SK-N-SH treated with all-trans-retinoic acid at 6 μM for 48 hours (cell line): ENCODE data around the gene CSTF3.

Experiments used
- ATAC-seq: fragments of 200-7000 bp; cut with Tn5 transposase; 3 replicates; pipeline ENCODE4 v1.9.1; 2020; ENCODE audit warnings: mild to moderate bottlenecking, moderate library complexity
- ARNTL ChIP-seq: fragments of 450-650 bp; formaldehyde crosslinking; IDR thresholded peaks from 2 replicates; pipeline ENCODE4 v1.5.0; 2020; ENCODE audit warnings: low read depth, mild to moderate bottlenecking, moderate library complexity, borderline replicate concordance
- BACH2 ChIP-seq: fragments of 250-450 bp; sonication (Bioruptor Pico); IDR thresholded peaks from 2 replicates; pipeline ENCODE4 v1.9.0; 2021; ENCODE audit warnings: mild to moderate bottlenecking, borderline replicate concordance
- CREB5 ChIP-seq: fragments of 250-450 bp; sonication (Bioruptor Pico); IDR thresholded peaks from 2 replicates; pipeline ENCODE4 v1.5.1; 2020; ENCODE audit warnings: low read depth, mild to moderate bottlenecking, moderate library complexity
- CSDC2 ChIP-seq: fragments of 250-450 bp; sonication (Bioruptor Pico); IDR thresholded peaks from 2 replicates; pipeline ENCODE4 v1.5.0; 2020; ENCODE audit warnings: mild to moderate bottlenecking, moderate library complexity
- ESRRG ChIP-seq: fragments of 250-450 bp; sonication (Bioruptor Pico); IDR thresholded peaks from 2 replicates; pipeline ENCODE4 v1.6.1; 2021; ENCODE audit warnings: mild to moderate bottlenecking
- GLIS3 ChIP-seq: fragments of 250-450 bp; sonication (Bioruptor Pico); IDR thresholded peaks from 2 replicates; pipeline ENCODE4 v1.5.0; 2020; ENCODE audit warnings: mild to moderate bottlenecking, moderate library complexity
- OSR1 ChIP-seq: fragments of 250-450 bp; sonication (Bioruptor Pico); IDR thresholded peaks from 2 replicates; pipeline ENCODE4 v1.8.0; 2022; ENCODE audit warnings: moderate library complexity, mild to moderate bottlenecking, inconsistent platforms
- PPARA ChIP-seq: fragments of 250-450 bp; sonication (Bioruptor Pico); IDR thresholded peaks from 2 replicates; pipeline ENCODE4 v1.5.0; 2020; ENCODE audit warnings: mild to moderate bottlenecking, borderline replicate concordance
- RARB ChIP-seq: fragments of 250-450 bp; sonication (Bioruptor Pico); IDR thresholded peaks from 2 replicates; pipeline ENCODE4 v1.8.0; 2021; ENCODE audit warnings: mild to moderate bottlenecking, moderate library complexity
- SNAI2 ChIP-seq: fragments of 250-450 bp; sonication (Bioruptor Pico); IDR thresholded peaks from 2 replicates; pipeline ENCODE4 v1.5.0; 2020; ENCODE audit warnings: mild to moderate bottlenecking, moderate library complexity
- TCF4 ChIP-seq: fragments of 250-450 bp; sonication (Bioruptor Pico); IDR thresholded peaks from 2 replicates; pipeline ENCODE4 v1.8.0; 2021; ENCODE audit warnings: mild to moderate bottlenecking, moderate library complexity, borderline replicate concordance
- TOX ChIP-seq: fragments of 250-450 bp; sonication (Bioruptor Pico); IDR thresholded peaks from 2 replicates; pipeline ENCODE4 v1.8.0; 2021; ENCODE audit warnings: mild to moderate bottlenecking, moderate library complexity, borderline replicate concordance
- TSHZ2 ChIP-seq: fragments of 250-450 bp; sonication (Bioruptor Pico); IDR thresholded peaks from 2 replicates; pipeline ENCODE4 v1.5.0; 2020; ENCODE audit warnings: mild to moderate bottlenecking, moderate library complexity
- ZNF565 ChIP-seq: fragments of 450-650 bp; formaldehyde crosslinking; conservative IDR thresholded peaks from 2 replicates; pipeline ENCODE4 v1.5.0; 2020; ENCODE audit warnings: low read depth, mild to moderate bottlenecking, moderate library complexity
- ZNF70 ChIP-seq: fragments of 450-650 bp; formaldehyde crosslinking; IDR thresholded peaks from 2 replicates; pipeline ENCODE4 v1.5.0; 2020; ENCODE audit warnings: mild to moderate bottlenecking, moderate library complexity
- ZNF8 ChIP-seq: fragments of 450-650 bp; formaldehyde crosslinking; IDR thresholded peaks from 2 replicates; pipeline ENCODE4 v1.5.0; 2020; ENCODE audit warnings: mild to moderate bottlenecking, moderate library complexity
- TF ChIP-seq, protein P1 (sequence below): fragments of 250-450 bp; sonication (Bioruptor Pico); IDR thresholded peaks from 2 replicates; pipeline ENCODE4 v1.5.1; 2021; ENCODE audit warnings: mild to moderate bottlenecking, moderate library complexity
- TF ChIP-seq, protein P2 (sequence below): fragments of 250-450 bp; sonication (Bioruptor Pico); IDR thresholded peaks from 2 replicates; pipeline ENCODE4 v1.8.0; 2021; ENCODE audit warnings: low read depth, mild to moderate bottlenecking, moderate library complexity, borderline replicate concordance

CSTF3 gene

DNA sequence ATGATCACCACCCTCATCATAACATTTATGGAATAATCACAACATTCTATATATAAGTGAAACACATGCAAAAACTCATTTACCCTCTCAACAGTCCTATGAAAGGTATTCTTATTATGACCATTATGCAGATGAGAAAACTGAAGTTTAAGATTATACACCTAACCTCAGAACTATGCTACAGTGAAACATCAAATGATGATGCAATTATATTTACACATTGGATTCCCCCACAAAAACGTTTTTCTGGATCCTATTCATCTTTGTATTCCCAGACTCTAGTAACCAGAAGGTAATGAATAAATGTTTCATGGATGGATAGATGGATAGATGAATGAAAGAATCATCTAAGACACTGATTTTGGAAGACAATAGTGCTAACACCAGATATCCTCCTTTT lies 67.1 kb downstream of the CSTF3 start (continued):
- no peak for TF ChIP-seq TOX (CRISPR knock-in tag)
- TF ChIP-seq, all 23 proteins: peak for 0

DNA sequence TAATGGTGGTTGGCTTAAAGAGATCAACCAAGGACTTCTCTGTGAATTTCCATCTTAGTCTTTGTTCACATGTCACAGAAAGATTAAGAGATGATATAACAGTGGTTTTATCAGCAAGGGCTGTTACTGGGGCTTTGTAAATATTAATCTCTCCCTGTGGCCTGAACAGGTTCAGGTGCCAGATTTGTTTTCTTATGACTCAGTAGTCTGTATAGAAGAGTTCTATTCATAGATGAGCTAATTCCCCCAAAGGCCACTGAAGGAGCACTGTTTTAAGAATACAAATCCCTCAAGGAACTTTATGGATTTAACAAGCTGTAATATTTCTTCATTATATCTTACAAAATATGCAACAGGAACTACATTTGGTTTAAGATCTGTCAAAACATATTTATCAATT lies 71.5 kb downstream of the CSTF3 start:
- TF ChIP-seq OSR1 (CRISPR knock-in tag) (no peak), ZNF70 (CRISPR knock-in tag) (no peak), ZNF8 (CRISPR knock-in tag) (no peak), TCF4 (CRISPR knock-in tag) (no peak), PPARA (no peak), TSHZ2 (CRISPR knock-in tag) (no peak), ZNF565 (CRISPR knock-in tag) (no peak)
- TF ChIP-seq, protein P1, sequence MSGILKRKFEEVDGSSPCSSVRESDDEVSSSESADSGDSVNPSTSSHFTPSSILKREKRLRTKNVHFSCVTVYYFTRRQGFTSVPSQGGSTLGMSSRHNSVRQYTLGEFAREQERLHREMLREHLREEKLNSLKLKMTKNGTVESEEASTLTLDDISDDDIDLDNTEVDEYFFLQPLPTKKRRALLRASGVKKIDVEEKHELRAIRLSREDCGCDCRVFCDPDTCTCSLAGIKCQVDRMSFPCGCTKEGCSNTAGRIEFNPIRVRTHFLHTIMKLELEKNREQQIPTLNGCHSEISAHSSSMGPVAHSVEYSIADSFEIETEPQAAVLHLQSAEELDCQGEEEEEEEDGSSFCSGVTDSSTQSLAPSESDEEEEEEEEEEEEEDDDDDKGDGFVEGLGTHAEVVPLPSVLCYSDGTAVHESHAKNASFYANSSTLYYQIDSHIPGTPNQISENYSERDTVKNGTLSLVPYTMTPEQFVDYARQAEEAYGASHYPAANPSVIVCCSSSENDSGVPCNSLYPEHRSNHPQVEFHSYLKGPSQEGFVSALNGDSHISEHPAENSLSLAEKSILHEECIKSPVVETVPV (CRISPR knock-in tag) = no peak
- ATAC-seq = no peak

DNA sequence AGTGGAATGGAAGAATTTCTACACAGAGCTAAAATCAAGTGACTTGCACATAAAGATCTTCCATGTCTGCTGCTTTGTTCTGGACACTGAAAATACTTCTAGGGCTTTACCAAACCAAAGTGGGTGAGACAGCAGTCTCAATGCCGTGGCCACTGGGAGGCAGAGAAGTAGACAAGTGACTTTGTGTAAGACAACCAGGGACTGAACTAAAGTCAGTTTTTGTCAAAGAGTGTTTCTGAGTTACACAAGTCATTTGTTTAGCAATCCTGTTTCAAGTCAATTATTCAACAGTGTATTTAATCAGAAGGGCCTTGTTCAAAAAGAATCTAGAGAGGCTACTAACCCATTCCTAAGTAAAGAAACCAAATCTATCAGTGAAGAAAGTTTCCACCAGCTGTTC lies 75.3 kb downstream of the CSTF3 start:
- no peak for ATAC-seq
- TF ChIP-seq TCF4 (CRISPR knock-in tag) (no peak), ZNF565 (CRISPR knock-in tag) (no peak)

DNA sequence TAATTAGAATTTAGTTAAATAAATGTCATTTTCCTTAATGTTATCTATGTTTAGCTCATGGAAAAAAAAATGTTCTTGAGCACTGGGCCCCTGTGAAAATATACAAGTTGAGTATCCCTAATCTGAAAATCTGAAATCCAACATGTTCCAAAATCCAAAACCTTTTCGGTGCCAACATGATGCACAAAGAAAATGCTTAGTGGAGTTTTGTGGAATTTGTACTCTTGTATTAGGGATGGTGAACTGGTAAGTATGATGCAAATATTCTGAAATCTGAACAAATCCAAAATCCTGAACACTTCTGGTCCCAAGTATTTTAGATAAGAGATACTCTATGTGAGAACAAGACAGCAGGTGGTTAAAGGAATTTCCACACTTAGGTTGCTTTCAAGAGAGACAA lies 77.4 kb downstream of the CSTF3 start:
- ATAC-seq = no peak
- TF ChIP-seq BACH2 (no peak), TCF4 (CRISPR knock-in tag) (no peak), RARB (no peak), ARNTL (CRISPR knock-in tag) (no peak), SNAI2 (CRISPR knock-in tag) (no peak)
- TF ChIP-seq, protein P1 (CRISPR knock-in tag) = no peak

DNA sequence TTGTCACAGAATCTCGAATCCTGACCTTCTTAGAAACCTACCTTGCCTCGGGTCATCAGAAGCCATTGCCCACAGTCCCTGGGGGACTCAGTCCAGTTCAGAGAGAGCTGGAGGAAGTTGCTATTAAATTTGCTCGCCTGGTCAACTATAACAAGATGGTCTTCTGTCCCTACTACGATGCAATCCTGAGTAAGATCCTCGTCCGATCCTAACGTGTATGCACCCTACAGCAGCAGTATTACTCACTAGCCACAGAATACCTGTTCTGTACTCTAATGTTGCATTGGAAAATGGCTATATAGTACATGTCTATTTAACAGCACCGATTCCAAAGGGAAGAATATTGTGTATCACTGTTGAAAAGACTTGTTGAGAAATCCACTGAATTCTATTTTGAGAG lies 88.8 kb downstream of the CSTF3 start:
- no peak for ATAC-seq
- no peak for TF ChIP-seq ZNF8 (CRISPR knock-in tag)
- TF ChIP-seq, protein P1 (CRISPR knock-in tag) = no peak
- no peak for TF ChIP-seq BACH2
- no peak for TF ChIP-seq GLIS3 (CRISPR knock-in tag)
- TF ChIP-seq SNAI2 (CRISPR knock-in tag) = no peak
- no peak for TF ChIP-seq PPARA
- TF ChIP-seq OSR1 (CRISPR knock-in tag) = no peak
- TF ChIP-seq TOX (CRISPR knock-in tag) = no peak
- no peak for TF ChIP-seq TSHZ2 (CRISPR knock-in tag)
- TF ChIP-seq, protein P2, sequence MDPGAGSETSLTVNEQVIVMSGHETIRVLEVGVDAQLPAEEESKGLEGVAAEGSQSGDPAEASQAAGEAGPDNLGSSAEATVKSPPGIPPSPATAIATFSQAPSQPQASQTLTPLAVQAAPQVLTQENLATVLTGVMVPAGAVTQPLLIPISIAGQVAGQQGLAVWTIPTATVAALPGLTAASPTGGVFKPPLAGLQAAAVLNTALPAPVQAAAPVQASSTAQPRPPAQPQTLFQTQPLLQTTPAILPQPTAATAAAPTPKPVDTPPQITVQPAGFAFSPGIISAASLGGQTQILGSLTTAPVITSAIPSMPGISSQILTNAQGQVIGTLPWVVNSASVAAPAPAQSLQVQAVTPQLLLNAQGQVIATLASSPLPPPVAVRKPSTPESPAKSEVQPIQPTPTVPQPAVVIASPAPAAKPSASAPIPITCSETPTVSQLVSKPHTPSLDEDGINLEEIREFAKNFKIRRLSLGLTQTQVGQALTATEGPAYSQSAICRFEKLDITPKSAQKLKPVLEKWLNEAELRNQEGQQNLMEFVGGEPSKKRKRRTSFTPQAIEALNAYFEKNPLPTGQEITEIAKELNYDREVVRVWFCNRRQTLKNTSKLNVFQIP (CRISPR knock-in tag) = no peak
- no peak for TF ChIP-seq ESRRG (CRISPR knock-in tag)
- TF ChIP-seq CREB5 = no peak
- TF ChIP-seq CSDC2 (CRISPR knock-in tag) = no peak
